NB4 (cell line): ENCODE results near the gene BTG1.

Experiments
- CTCF ChIP-seq: IDR thresholded peaks from one replicate; pipeline ENCODE4 v1.5.1; 2012; ENCODE audit warnings: low read depth, low read length
- MAX ChIP-seq: IDR thresholded peaks from 2 replicates; pipeline ENCODE4 v1.6.1; 2011; ENCODE audit warnings: low read depth, low read length
- MYC ChIP-seq: IDR thresholded peaks from 2 replicates; pipeline ENCODE4 v1.6.1; 2011; ENCODE audit warnings: low read depth, low read length
- POLR2A ChIP-seq: IDR thresholded peaks from 2 replicates; pipeline ENCODE4 v1.6.1; 2011; ENCODE audit warnings: mild to moderate bottlenecking; ENCODE audit not compliant: insufficient read length; ENCODE audit errors: extremely low read depth

DNA sequence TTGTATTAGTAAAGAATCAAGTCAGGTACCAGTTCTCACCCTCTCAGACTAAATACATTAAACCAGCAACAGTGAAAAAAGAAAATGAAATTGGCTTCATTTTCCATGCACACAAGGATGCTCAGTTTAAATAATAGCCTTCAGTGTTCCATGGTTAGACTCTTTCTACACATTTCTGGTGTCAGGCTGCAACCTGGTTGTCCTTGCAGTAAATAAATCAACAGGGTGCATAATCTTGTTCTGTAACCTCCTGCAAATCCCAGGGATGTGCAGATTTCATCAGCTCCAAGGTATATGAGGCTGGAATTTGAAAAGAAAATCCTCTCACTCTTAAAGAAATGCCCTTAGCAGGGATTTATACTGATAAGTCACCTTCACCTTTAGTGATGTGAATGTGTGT lies 46.7 kb upstream of the BTG1 start:
- TF ChIP-seq CTCF (no peak), MAX (no peak), POLR2A (no peak), MYC (no peak)
